Measurements from ENCODE around the gene CARS2. TPM values are rescaled to one million over a fixed set of nuclear protein-coding genes. Genes with fewer than 3 reads are reported as not detected.

Gene CARS2
- total RNA-seq, 1 experiment from 2014 or later, result 31.9 TPM

DNA sequence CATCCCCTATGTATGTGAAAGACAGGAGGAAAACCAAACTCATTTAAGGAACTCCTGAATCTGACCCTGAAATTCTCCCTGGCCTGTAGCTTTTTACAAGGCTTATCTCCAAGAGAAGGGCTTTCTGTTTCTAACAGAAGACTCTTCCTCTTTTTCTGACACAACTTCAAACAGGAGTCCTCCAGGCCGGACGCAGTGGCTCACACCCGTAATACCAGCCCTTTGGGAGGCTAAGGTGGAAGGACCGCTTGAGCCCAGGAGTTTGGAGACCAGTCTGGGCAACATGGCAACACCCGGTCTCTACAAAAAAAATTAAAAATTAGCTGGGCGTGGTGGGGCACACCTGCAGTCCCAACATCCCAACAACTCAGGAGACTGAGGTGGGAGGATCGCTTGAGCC, 41.9 kb downstream of the CARS2 start:
- CTCF ChIA-PET, result no interaction called here
- in situ Hi-C loops (cut with HindIII; ENCODE audit: low pct_unique_long_range_greater_than_20kb, low sequenced_read_pairs) (no loop called here), intact Hi-C loops (cut with micrococcal nuclease; ENCODE audit: unreplicated experiment) (no loop called here)
- Histone ChIP-seq H3K27me3 (ENCODE audit: control insufficient read depth, insufficient read depth, low read length) (no peaks in the 10 kb centered on the region), H3K4me3 (ENCODE audit: low read depth in 2 of 2, low read length in 2 of 2) (no peak overlapping the region), H3K9me3 (ENCODE audit: control insufficient read depth, insufficient read depth, low read depth, low read length) (no peaks in the 10 kb centered on the region), H3K4me1 (ENCODE audit: control insufficient read depth, insufficient read depth, low read length) (no peaks in the 10 kb centered on the region), H3K36me3 (ENCODE audit: control insufficient read depth, insufficient read depth, low read length) (no peaks in the 10 kb centered on the region), H3K27ac (ENCODE audit: low read length) (no peak overlapping the region)
- no peak for ATAC-seq
- no peak for TF ChIP-seq TCF7L2 (IDR thresholded peaks at IDR 0.05; ENCODE audit: low read depth, low read length)
- TF ChIP-seq POLR2AphosphoS5 (IDR thresholded peaks at IDR 0.05; ENCODE audit: low read depth, low read length), result no peak
- POLR2A ChIA-PET, result no interaction called here
- no peak for DNase-seq (ENCODE audit: low read depth, low spot score)
- BruUV-seq (replicated peaks), result no TSS peak

DNA sequence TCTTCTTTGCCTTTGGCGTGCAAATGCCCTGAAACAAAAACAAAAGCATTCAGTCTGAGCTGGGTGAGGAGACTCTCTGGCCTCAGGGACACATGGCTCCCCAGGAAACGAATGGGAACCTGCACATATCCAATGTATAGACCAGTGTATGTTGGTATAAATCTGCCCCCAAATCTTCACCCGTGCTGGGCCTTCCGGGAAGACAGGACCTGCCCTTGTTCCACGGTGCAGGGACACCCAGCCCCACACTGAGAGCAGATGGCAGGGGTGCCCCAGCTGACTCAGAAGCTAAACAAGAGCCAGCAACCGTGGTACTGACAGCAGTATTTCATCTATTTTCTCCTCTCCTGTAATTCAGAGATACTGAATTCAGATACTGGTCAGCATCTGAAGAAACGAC, 42.4 kb downstream of the CARS2 start:
- TF ChIP-seq, protein P1, sequence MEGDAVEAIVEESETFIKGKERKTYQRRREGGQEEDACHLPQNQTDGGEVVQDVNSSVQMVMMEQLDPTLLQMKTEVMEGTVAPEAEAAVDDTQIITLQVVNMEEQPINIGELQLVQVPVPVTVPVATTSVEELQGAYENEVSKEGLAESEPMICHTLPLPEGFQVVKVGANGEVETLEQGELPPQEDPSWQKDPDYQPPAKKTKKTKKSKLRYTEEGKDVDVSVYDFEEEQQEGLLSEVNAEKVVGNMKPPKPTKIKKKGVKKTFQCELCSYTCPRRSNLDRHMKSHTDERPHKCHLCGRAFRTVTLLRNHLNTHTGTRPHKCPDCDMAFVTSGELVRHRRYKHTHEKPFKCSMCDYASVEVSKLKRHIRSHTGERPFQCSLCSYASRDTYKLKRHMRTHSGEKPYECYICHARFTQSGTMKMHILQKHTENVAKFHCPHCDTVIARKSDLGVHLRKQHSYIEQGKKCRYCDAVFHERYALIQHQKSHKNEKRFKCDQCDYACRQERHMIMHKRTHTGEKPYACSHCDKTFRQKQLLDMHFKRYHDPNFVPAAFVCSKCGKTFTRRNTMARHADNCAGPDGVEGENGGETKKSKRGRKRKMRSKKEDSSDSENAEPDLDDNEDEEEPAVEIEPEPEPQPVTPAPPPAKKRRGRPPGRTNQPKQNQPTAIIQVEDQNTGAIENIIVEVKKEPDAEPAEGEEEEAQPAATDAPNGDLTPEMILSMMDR (IDR thresholded peaks at IDR 0.05), result no peak
- TF ChIP-seq POLR2AphosphoS5 (IDR thresholded peaks at IDR 0.05; ENCODE audit: low read depth, low read length), result no peak
- no peaks in the 10 kb centered on the region for H3K36me3 ChIP-seq (ENCODE audit: control insufficient read depth, insufficient read depth, low read length)
- DNase-seq (ENCODE audit: low read depth, low spot score) (no peak), ATAC-seq (no peak)
- no peak overlapping the region for H3K27ac ChIP-seq (ENCODE audit: low read length)
- no peaks in the 10 kb centered on the region for H3K9me3 ChIP-seq (ENCODE audit: control insufficient read depth, insufficient read depth, low read depth, low read length)
- CTCF ChIA-PET, result no interaction called here
- POLR2A ChIA-PET, result no interaction called here
- in situ Hi-C loops (cut with HindIII; ENCODE audit: low pct_unique_long_range_greater_than_20kb, low sequenced_read_pairs) (no loop called here), intact Hi-C loops (cut with micrococcal nuclease; ENCODE audit: unreplicated experiment) (no loop called here)
- H3K4me1 ChIP-seq (ENCODE audit: control insufficient read depth, insufficient read depth, low read length), result no peaks in the 10 kb centered on the region
- no peak overlapping the region for H3K4me3 ChIP-seq (ENCODE audit: low read depth in 2 of 2, low read length in 2 of 2)
- no peaks in the 10 kb centered on the region for H3K27me3 ChIP-seq (ENCODE audit: control insufficient read depth, insufficient read depth, low read length)
- no TSS peak for BruUV-seq (replicated peaks)

DNA sequence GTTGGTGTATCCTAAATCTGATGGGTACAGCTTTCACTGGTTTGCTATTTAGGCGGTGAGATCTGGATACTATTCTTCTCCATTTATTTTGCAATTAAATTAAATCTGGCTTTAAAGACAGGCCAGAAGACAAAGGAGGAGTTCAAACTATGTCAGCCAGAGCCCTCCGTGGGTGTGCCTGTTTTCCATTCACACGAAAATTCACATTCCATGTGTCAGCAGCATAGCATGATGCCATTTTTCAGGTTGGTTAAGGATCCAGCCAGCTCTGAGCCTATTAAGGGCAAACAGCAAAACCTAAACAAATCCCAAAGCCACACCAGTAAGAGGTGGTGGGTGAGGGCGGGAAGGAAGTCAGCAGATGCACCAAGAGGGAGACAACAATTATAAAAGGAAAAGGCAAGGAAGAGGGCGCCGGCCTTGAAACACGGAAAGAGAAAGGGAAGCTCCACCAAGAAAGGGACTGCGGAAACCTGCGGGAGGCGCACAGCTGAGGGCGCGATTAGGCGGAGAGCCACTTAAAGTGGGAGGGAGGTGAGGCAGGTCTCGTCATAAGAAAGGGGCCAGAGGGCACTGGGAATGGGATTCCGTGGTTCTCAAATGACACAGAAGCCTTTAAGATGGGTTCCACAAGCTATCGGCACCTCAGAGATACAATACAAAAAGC, 43.0 kb downstream of the CARS2 start:
- POLR2A ChIA-PET, result no interaction called here
- no peaks in the 10 kb centered on the region for H3K9me3 ChIP-seq (ENCODE audit: control insufficient read depth, insufficient read depth, low read depth, low read length)
- H3K4me3 ChIP-seq (ENCODE audit: low read depth in 2 of 2, low read length in 2 of 2), result no peak overlapping the region
- CTCF ChIA-PET, result no interaction called here
- in situ Hi-C loops (cut with HindIII; ENCODE audit: low pct_unique_long_range_greater_than_20kb, low sequenced_read_pairs), result no loop called here
- intact Hi-C loops (cut with micrococcal nuclease; ENCODE audit: unreplicated experiment), result no loop called here
- ATAC-seq (no peak), DNase-seq (ENCODE audit: low read depth, low spot score) (no peak)
- no peaks in the 10 kb centered on the region for H3K27me3 ChIP-seq (ENCODE audit: control insufficient read depth, insufficient read depth, low read length)
- no peaks in the 10 kb centered on the region for H3K36me3 ChIP-seq (ENCODE audit: control insufficient read depth, insufficient read depth, low read length)
- no peaks in the 10 kb centered on the region for H3K4me1 ChIP-seq (ENCODE audit: control insufficient read depth, insufficient read depth, low read length)
- no peak overlapping the region for H3K27ac ChIP-seq (ENCODE audit: low read length)
- no peak for TF ChIP-seq POLR2AphosphoS5 (IDR thresholded peaks at IDR 0.05; ENCODE audit: low read depth, low read length)
- no peak for TF ChIP-seq SIN3A (IDR thresholded peaks at IDR 0.05; ENCODE audit: borderline replicate concordance, insufficient read depth, low read depth, low read length)
- TF ChIP-seq, protein P1 (IDR thresholded peaks at IDR 0.05), result no peak
- no peak for TF ChIP-seq TCF7L2 (IDR thresholded peaks at IDR 0.05; ENCODE audit: low read depth, low read length)
- TF ChIP-seq, protein P2, sequence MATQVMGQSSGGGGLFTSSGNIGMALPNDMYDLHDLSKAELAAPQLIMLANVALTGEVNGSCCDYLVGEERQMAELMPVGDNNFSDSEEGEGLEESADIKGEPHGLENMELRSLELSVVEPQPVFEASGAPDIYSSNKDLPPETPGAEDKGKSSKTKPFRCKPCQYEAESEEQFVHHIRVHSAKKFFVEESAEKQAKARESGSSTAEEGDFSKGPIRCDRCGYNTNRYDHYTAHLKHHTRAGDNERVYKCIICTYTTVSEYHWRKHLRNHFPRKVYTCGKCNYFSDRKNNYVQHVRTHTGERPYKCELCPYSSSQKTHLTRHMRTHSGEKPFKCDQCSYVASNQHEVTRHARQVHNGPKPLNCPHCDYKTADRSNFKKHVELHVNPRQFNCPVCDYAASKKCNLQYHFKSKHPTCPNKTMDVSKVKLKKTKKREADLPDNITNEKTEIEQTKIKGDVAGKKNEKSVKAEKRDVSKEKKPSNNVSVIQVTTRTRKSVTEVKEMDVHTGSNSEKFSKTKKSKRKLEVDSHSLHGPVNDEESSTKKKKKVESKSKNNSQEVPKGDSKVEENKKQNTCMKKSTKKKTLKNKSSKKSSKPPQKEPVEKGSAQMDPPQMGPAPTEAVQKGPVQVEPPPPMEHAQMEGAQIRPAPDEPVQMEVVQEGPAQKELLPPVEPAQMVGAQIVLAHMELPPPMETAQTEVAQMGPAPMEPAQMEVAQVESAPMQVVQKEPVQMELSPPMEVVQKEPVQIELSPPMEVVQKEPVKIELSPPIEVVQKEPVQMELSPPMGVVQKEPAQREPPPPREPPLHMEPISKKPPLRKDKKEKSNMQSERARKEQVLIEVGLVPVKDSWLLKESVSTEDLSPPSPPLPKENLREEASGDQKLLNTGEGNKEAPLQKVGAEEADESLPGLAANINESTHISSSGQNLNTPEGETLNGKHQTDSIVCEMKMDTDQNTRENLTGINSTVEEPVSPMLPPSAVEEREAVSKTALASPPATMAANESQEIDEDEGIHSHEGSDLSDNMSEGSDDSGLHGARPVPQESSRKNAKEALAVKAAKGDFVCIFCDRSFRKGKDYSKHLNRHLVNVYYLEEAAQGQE (IDR thresholded peaks at IDR 0.05; ENCODE audit: insufficient read depth in 1 of 2, low read depth in 2 of 2, low read length in 1 of 2), result no peak
- no TSS peak for BruUV-seq (replicated peaks)
